Neural crest cell (in vitro differentiated cells): ENCODE results near the gene RABGEF1. TPM values are rescaled to one million over a fixed set of nuclear protein-coding genes. Genes with fewer than 3 reads are reported as not detected.

Experiments used
- DNase-seq: peaks from one replicate; pipeline ENCODE4 v3.0.0; 2021; ENCODE audit warnings: low read depth, mixed read lengths, low spot score
- H3K27ac Mint-ChIP-seq: one replicate; pipeline ENCODE4 v1.8.0; 2021; ENCODE audit warnings: mild to moderate bottlenecking, mixed read lengths; ENCODE audit not compliant: unreplicated experiment
- H3K27me3 Mint-ChIP-seq: 2 replicates; pipeline ENCODE4 v1.8.0; 2021; ENCODE audit warnings: low read depth, mild to moderate bottlenecking, mixed read lengths
- H3K36me3 Mint-ChIP-seq: 2 replicates; pipeline ENCODE4 v1.8.0; 2021; ENCODE audit warnings: low read depth, mild to moderate bottlenecking, mixed read lengths
- H3K4me1 Mint-ChIP-seq: 2 replicates; pipeline ENCODE4 v1.8.0; 2021; ENCODE audit warnings: mixed read lengths
- H3K4me3 Mint-ChIP-seq: one replicate; pipeline ENCODE4 v1.8.0; 2021; ENCODE audit warnings: mild to moderate bottlenecking, mixed read lengths
- H3K9me3 Mint-ChIP-seq: 2 replicates; pipeline ENCODE4 v1.8.0; 2021; ENCODE audit warnings: mixed read lengths
- total RNA-seq: library from RNA; stranded (reverse); gene quantifications from 2 replicates; pipeline ENCODE4 v1.2.1, GENCODE V29; 2021
- TF ChIP-seq, protein P1 (sequence below): fragments of 200-600 bp; sonication (generic); conservative IDR thresholded peaks from 2 replicates; pipeline ENCODE4 v1.5.0; 2021; ENCODE audit warnings: antibody characterized with exemption, mild to moderate bottlenecking

The RABGEF1 gene
- total RNA-seq, 1 donor from 2014 or later, result 17.7 TPM

DNA sequence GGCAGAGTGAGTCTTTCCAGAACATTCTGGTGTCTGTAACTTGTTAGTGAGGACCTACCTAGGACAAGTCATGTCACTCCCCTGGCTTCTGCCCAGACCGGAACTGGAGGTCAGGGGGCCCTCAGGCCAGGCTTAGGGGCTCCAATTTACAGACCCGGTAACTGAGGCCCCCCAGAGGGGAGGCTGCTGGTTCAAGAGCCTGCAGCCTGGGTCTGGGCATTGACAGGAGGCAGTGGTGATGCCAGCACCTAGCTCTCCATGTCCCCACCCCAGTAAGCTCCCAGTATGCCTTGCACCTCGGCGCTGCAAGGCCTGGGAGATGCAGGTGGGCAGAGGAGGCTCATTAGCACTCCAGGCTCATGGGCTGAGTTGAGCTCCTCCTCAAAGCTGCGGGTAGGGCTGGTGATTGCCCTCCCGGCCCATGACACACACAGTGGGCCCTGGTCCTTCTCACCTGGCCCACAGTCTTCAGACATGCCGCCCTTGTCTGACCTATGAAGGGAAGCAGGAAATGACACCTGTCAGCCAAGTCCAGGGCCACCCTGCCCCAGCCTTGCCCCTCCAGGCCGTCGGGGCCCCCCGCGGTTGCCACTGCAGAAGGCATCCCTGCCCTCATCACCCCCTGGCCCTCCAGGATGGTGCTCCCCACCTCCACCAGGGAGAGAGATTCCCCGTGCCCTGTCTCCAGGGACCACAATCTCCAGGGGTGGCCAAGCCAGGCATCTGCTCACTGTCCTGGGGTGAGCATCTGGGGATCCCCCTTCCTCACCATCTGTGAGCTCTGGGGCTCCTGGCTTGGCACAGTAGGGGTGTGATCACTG is 92.2 kb downstream of the RABGEF1 start:
- H3K9me3 Mint-ChIP-seq, result peaks cover 2% of the 10 kb centered on the region
- no peak overlapping the region for H3K27ac Mint-ChIP-seq
- no peak for DNase-seq
- H3K36me3 Mint-ChIP-seq, result no peaks in the 10 kb centered on the region
- H3K4me1 Mint-ChIP-seq, result no peaks in the 10 kb centered on the region
- no peak overlapping the region for H3K4me3 Mint-ChIP-seq
- TF ChIP-seq, protein P1, sequence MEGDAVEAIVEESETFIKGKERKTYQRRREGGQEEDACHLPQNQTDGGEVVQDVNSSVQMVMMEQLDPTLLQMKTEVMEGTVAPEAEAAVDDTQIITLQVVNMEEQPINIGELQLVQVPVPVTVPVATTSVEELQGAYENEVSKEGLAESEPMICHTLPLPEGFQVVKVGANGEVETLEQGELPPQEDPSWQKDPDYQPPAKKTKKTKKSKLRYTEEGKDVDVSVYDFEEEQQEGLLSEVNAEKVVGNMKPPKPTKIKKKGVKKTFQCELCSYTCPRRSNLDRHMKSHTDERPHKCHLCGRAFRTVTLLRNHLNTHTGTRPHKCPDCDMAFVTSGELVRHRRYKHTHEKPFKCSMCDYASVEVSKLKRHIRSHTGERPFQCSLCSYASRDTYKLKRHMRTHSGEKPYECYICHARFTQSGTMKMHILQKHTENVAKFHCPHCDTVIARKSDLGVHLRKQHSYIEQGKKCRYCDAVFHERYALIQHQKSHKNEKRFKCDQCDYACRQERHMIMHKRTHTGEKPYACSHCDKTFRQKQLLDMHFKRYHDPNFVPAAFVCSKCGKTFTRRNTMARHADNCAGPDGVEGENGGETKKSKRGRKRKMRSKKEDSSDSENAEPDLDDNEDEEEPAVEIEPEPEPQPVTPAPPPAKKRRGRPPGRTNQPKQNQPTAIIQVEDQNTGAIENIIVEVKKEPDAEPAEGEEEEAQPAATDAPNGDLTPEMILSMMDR, result no peak
- no peaks in the 10 kb centered on the region for H3K27me3 Mint-ChIP-seq

DNA sequence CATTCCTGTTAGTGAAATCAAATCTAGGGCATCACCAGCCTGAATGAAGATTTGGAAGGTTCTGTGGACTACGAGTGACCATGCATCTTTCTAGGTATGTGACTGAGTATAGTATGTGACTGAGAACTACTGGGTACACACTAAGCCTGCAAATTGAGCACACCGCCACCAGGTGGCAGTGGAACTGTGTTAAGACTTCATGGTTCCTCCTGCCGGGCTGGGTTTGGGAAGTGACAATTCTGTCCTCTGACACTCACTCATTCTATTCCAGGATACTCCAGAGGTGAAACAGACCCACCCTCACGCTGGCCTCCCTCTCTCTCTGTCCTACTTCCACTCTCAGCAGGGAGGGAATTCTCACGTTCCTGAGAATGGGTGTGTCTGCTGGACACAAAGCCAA is 96.5 kb downstream of the RABGEF1 start:
- peak; percentile 32 for DNase-seq
- H3K4me3 Mint-ChIP-seq, result no peak overlapping the region
- no peaks in the 10 kb centered on the region for H3K36me3 Mint-ChIP-seq
- TF ChIP-seq, protein P1, result peak; percentile 64
- H3K9me3 Mint-ChIP-seq, result peaks cover 2% of the 10 kb centered on the region
- H3K27me3 Mint-ChIP-seq, result peaks cover 2% of the 10 kb centered on the region
- H3K27ac Mint-ChIP-seq, result no peak overlapping the region
- H3K4me1 Mint-ChIP-seq, result no peaks in the 10 kb centered on the region

DNA sequence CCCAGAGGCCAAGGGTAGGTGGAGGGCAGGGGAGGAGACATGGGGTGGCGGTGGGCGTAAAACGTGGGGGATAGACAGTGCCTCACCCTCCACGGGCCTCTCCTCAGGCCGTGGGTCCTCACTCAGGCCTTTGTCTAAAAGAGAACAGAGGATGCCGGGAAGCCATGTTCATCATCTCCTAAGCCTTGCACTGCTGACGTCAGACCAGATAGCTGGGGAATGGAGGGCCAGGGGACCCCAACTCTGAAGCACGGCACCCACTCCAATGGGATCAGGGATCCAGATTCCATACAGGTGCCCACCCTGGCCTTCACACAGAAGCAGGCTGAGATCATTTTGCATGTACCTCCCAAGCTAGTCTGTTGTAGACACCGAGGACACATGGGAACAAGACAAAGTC is 97.1 kb downstream of the RABGEF1 start:
- no peak overlapping the region for H3K27ac Mint-ChIP-seq
- no peaks in the 10 kb centered on the region for H3K4me1 Mint-ChIP-seq
- peaks cover 2% of the 10 kb centered on the region for H3K9me3 Mint-ChIP-seq
- no peak for DNase-seq
- TF ChIP-seq, protein P1, result no peak
- no peak overlapping the region for H3K4me3 Mint-ChIP-seq
- H3K27me3 Mint-ChIP-seq, result peaks cover 2% of the 10 kb centered on the region
- no peaks in the 10 kb centered on the region for H3K36me3 Mint-ChIP-seq

DNA sequence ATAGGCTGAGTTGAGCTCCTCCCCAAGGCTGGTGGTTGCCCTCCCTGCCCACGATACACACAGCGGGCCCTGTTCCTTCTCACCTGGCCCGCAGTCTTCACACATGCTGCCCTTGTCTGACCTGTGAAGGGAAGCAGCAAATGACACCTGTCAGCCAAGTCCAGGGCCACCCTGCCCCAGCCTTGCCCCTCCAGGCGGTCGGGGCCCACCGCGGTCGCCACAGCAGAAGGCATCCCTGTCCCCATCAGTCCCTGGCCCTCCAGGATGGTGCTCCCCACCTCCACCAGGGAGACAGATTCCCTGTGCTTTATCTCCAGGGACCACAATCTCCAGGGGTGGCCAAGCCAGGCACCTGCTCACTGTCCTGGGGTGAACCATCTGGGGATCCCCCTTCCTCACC is 99.3 kb downstream of the RABGEF1 start:
- peaks cover 2% of the 10 kb centered on the region for H3K9me3 Mint-ChIP-seq
- TF ChIP-seq, protein P1, result no peak
- no peak overlapping the region for H3K4me3 Mint-ChIP-seq
- no peak for DNase-seq
- peaks cover 8% of the 10 kb centered on the region for H3K27me3 Mint-ChIP-seq
- peaks cover 9% of the 10 kb centered on the region for H3K4me1 Mint-ChIP-seq
- no peak overlapping the region for H3K27ac Mint-ChIP-seq
- H3K36me3 Mint-ChIP-seq, result no peaks in the 10 kb centered on the region

DNA sequence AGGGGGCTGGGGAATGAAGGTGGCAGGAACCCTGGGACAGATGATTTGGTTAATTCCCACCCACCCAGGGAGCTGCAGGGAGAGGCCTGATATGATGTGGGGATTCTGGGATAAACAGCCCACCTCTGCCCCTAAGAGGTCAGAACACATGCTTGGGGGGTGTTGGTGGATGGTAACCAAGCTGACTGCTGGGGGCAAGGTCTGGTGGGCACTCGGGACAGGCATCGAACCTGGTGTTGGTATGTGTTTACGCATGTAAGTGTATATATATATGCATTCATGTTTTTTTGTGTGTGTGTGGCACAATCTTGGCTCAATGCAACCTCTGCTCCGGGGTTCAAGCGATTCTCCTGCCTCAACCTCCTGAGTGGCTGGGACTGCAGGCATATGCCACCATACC is 99.8 kb downstream of the RABGEF1 start:
- TF ChIP-seq, protein P1, result no peak
- no peak for DNase-seq
- peaks cover 13% of the 10 kb centered on the region for H3K4me1 Mint-ChIP-seq
- peaks cover 10% of the 10 kb centered on the region for H3K27me3 Mint-ChIP-seq
- no peak overlapping the region for H3K4me3 Mint-ChIP-seq
- H3K36me3 Mint-ChIP-seq, result no peaks in the 10 kb centered on the region
- H3K9me3 Mint-ChIP-seq, result peaks cover 2% of the 10 kb centered on the region
- H3K27ac Mint-ChIP-seq, result no peak overlapping the region
